OCI-LY3 (cell line): ENCODE measurements around the gene CBR4.

Source experiments
- CTCF ChIP-seq: fragments of 200-600, 300-600 bp; sonication (generic); IDR thresholded peaks from 2 replicates; pipeline ENCODE4 v1.5.1; 2014; ENCODE audit warnings: antibody characterized with exemption, low read length, low read depth
- EZH2phosphoT487 ChIP-seq: fragments of 200-600 bp; shearing (Covaris generic); IDR thresholded peaks from 2 replicates; pipeline ENCODE4 v1.6.1; 2018; ENCODE audit warnings: antibody characterized with exemption, mixed run types, low read depth

DNA sequence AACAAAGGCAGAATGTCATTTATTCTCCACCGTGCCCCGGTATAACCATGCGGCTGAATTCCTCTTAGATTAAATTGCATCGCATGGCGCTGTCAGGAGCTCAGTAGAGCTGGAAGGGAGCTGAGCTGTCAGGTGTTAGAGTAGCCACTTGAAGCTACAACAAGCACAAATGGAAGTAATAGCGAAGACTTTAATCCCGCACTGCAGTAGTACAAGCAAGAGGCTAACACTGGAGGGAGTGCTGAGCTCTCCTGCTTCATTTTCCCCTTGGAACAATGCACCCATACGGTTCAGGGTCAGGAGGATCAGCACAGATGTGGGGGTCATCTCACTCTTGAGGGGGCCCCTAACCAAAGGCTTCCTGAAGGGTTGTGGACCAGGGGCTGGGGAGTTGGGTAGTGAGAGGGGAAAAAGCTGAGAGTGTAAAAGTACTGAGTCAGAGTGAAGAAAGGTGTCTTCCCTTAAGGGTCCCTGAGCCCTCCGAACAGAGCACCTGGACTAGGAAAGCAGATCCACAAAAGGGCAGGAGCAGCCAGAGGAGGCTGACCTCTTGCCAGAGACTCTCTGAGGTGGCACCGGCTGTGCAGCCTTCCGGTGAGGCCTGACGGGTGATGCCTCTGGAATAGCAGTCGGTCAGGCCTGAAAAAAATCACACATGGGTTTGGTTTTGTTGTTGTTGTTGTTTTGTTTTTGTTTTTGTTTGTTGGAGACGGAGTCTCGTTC, 36.0 kb upstream of the CBR4 start:
- TF ChIP-seq CTCF (0 out of 2 replicates have a peak, but pooled peaks have one; percentile 7), EZH2phosphoT487 (no peak)
